K562 (cell line): ENCODE results near the gene KIF26B. TPM values are rescaled to one million over a fixed set of nuclear protein-coding genes. Genes with fewer than 3 reads are reported as not detected.

Experiments used
- CBX3 ChIP-seq, 2 experiments: IDR thresholded peaks; 1 replicate in 1 of 2; 2 replicates in 1 of 2; pipeline ENCODE4 v1.6.1; 2012; ENCODE audit warnings: inconsistent platforms in 2 of 2, low read length in 2 of 2, borderline replicate concordance in 1 of 2, control low read depth in 1 of 2
- CREB3 ChIP-seq: fragments of 450-650 bp; conservative IDR thresholded peaks from 2 replicates; pipeline ENCODE4 v1.6.1; 2016; ENCODE audit warnings: missing genetic modification characterization, low read depth, mild to moderate bottlenecking, missing compliant biosample characterization, moderate library complexity
- GABPA ChIP-seq: fragments of 200-800 bp; sonication (Bioruptor generic); conservative IDR thresholded peaks from 2 replicates; pipeline ENCODE4 v1.6.1; 2016; ENCODE audit warnings: low read depth, missing genetic modification characterization, missing compliant biosample characterization
- NKRF ChIP-seq: fragments of 450-650 bp; IDR thresholded peaks from 2 replicates; pipeline ENCODE4 v1.6.1; 2016; ENCODE audit warnings: borderline replicate concordance
- PTTG1 ChIP-seq: fragments of 450-650 bp; IDR thresholded peaks from 2 replicates; pipeline ENCODE4 v1.6.1; 2016; ENCODE audit warnings: low read depth, mild to moderate bottlenecking, missing genetic modification characterization, missing compliant biosample characterization
- TRIM25 ChIP-seq: fragments of 450-650 bp; IDR thresholded peaks from 2 replicates; pipeline ENCODE4 v1.7.0; 2016; ENCODE audit warnings: borderline replicate concordance
- ZNF407 ChIP-seq: fragments of 450-650 bp; IDR thresholded peaks from 2 replicates; pipeline ENCODE4 v1.6.1; 2016; ENCODE audit warnings: low read depth
- polyA plus RNA-seq, 8 experiments: library from polyadenylated mRNA; depleted of rRNA in 4 of 8; stranded (reverse) in 5 of 8; unstranded in 3 of 8; fragments of >200 nt; fragmentation: Nextera tagmentation in 2 of 8; fragmentation: Illumina TruSeq in 1 of 8; extraction: Ambion mirVana in 2 of 8; extraction: Trizol in 1 of 8; gene quantifications; 2 replicates each; pipeline versions ENCODE4 v1.2.1 to v1.2.3, GENCODE V29; 2011 to 2014; ENCODE audit warnings: inconsistent platforms in 1 of 8, missing spikeins in 1 of 8
- total RNA-seq, 7 experiments: library from RNA; depleted of rRNA in 6 of 7; stranded (reverse); fragments of >200 nt in 6 of 7; fragmentation: Illumina TruSeq in 2 of 7; extraction: Trizol in 2 of 7; gene quantifications; 2 replicates each; pipeline versions ENCODE4 v1.2.1 to v1.2.3, GENCODE V29; 2011 to 2021; ENCODE audit warnings: low replicate concordance in 1 of 7

KIF26B gene
- total and polyA plus RNA-seq, 9 of the 15 experiments (the other 6 are each of a cell fraction or from before 2014, with no cell fraction given) = 0.02 to 0.08 (median 0.03) TPM; not detected in 6

- TF ChIP-seq ZNF407 (no peak), CREB3 (tag) (no peak), TRIM25 (no peak), GABPA (tag) (no peak), CBX3 (IDR thresholded peaks at IDR 0.05; ENCODE audit: borderline replicate concordance in 1 of 2, low read length in 2 of 2) (no peak), PTTG1 (tag) (no peak), NKRF (no peak)
- TF ChIP-seq, all 486 proteins: peak for 0
Observed at GRCh38 chr1:245551536-245551935, 396.8 kb downstream of the KIF26B start (continued).
